Smooth muscle cell (in vitro differentiated cells): ENCODE measurements around the gene CHRNE. TPM values are rescaled to one million over a fixed set of nuclear protein-coding genes. Genes with fewer than 3 reads are reported as not detected.

ENCODE experiments used
- DNase-seq: peaks from one replicate; lab custom pipeline; 2025; ENCODE audit not compliant: unreplicated experiment; lab: John Stamatoyannopoulos, UW
- H2AFZ ChIP-seq: fragments of 200-600 bp; sonication (generic); 2 replicates; pipeline ENCODE4 v1.6.0; 2016; ENCODE audit warnings: antibody characterized with exemption, low read depth, mild to moderate bottlenecking
- H3F3A ChIP-seq: fragments of 200-600 bp; sonication (generic); 2 replicates; pipeline ENCODE4 v1.6.0; 2017; ENCODE audit warnings: antibody characterized with exemption, low read depth
- H3K27ac ChIP-seq: fragments of 200-600 bp; sonication (generic); 2 replicates; pipeline ENCODE4 v1.5.1; 2016; ENCODE audit warnings: low read depth, mild to moderate bottlenecking
- H3K27me3 ChIP-seq: fragments of 200-600 bp; sonication (generic); 2 replicates; pipeline ENCODE4 v1.6.1; 2016; ENCODE audit warnings: low read depth, mild to moderate bottlenecking
- H3K36me3 ChIP-seq: fragments of 200-600 bp; sonication (generic); 2 replicates; pipeline ENCODE4 v1.5.1; 2016; ENCODE audit warnings: low read depth
- H3K4me1 ChIP-seq: fragments of 200-600 bp; sonication (generic); 2 replicates; pipeline ENCODE4 v1.5.1; 2016; ENCODE audit warnings: low read depth
- H3K4me2 ChIP-seq: fragments of 200-600 bp; sonication (generic); 2 replicates; pipeline ENCODE4 v1.6.0; 2016; ENCODE audit warnings: mild to moderate bottlenecking
- H3K4me3 ChIP-seq: fragments of 200-600 bp; sonication (generic); 2 replicates; pipeline ENCODE4 v1.5.1; 2016; ENCODE audit warnings: mild to moderate bottlenecking
- H3K79me2 ChIP-seq: fragments of 200-600 bp; sonication (generic); 2 replicates; pipeline ENCODE4 v1.6.0; 2016; ENCODE audit warnings: low read depth, mild to moderate bottlenecking
- H3K9ac ChIP-seq: fragments of 200-600 bp; sonication (generic); 2 replicates; pipeline ENCODE4 v1.6.0; 2016; ENCODE audit warnings: low read depth
- H3K9me3 ChIP-seq: fragments of 200-600 bp; sonication (generic); replicated peaks from 2 replicates; pipeline ENCODE4 v1.5.1; 2016; ENCODE audit warnings: low read depth
- H4K20me1 ChIP-seq: fragments of 200-600 bp; sonication (generic); 2 replicates; pipeline ENCODE4 v1.6.0; 2016; ENCODE audit warnings: low read depth
- WGBS: methylation state at CpG from one replicate; pipeline ENCODE4 v1.1.7; 2016; ENCODE audit warnings: low lambda C conversion rate; 5-methylcytosine and 5-hydroxymethylcytosine counted together
- polyA plus RNA-seq: library from polyadenylated mRNA; unstranded; fragments of >200 nt; fragmentation: Nextera tagmentation; extraction: Ambion mirVana; gene quantifications from 2 replicates; pipeline ENCODE4 v1.2.1, GENCODE V29; 2016
- total RNA-seq: library from RNA; depleted of rRNA; stranded (reverse); fragments of >200 nt; gene quantifications from 2 replicates; pipeline ENCODE4 v1.2.3, GENCODE V29; 2014
- TF ChIP-seq, protein P1 (sequence below): fragments of 200-600 bp; sonication (generic); IDR thresholded peaks from 2 replicates; pipeline ENCODE4 v1.5.1; 2017; ENCODE audit warnings: borderline replicate concordance, mild to moderate bottlenecking, antibody characterized with exemption; ENCODE audit not compliant: insufficient read depth, poor library complexity, severe bottlenecking

Gene CHRNE
- total and polyA plus RNA-seq, 2 experiments from 2014 or later, result 1.7 to 2.7 TPM

DNA sequence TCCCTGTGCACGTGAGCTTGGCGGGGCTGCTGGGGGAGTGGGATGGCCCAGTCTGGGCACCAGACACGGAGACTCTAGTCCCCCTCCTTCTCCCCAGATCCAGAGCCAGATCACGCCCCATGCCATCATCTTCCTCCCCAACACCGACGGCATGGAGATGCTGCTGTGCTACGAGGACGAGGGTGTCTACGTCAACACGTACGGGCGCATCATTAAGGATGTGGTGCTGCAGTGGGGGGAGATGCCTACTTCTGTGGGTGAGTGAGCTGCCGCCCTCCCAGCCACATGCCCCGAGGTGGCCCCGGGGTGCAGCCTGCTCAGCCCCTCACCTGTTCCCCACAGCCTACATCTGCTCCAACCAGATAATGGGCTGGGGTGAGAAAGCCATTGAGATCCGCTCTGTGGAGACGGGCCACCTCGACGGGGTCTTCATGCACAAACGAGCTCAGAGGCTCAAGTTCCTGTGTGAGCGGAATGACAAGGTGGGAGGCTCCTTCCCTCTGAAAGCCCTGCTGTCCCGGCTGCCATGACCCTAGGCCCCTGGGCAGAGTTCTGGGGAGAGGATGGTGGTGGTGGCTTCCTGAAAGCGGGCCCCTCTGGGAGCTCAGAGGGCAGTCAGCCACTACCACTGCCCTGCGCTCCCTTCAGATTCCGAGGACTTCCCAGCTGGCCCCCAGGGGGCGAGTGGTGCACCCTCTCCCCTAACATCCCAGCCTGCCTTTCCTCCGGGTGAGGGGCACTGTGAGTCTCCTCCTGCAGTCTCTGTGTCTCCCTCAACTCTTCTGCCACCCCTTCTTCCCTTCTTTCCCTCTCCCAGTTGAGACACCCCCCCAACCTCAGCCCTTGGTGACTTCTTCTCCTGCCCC is 6.3 kb downstream of the CHRNE start:
- H3K4me2 ChIP-seq, result no peak overlapping the region
- no peak overlapping the region for H2AFZ ChIP-seq
- no peaks in the 10 kb centered on the region for H3K79me2 ChIP-seq
- TF ChIP-seq, protein P1, sequence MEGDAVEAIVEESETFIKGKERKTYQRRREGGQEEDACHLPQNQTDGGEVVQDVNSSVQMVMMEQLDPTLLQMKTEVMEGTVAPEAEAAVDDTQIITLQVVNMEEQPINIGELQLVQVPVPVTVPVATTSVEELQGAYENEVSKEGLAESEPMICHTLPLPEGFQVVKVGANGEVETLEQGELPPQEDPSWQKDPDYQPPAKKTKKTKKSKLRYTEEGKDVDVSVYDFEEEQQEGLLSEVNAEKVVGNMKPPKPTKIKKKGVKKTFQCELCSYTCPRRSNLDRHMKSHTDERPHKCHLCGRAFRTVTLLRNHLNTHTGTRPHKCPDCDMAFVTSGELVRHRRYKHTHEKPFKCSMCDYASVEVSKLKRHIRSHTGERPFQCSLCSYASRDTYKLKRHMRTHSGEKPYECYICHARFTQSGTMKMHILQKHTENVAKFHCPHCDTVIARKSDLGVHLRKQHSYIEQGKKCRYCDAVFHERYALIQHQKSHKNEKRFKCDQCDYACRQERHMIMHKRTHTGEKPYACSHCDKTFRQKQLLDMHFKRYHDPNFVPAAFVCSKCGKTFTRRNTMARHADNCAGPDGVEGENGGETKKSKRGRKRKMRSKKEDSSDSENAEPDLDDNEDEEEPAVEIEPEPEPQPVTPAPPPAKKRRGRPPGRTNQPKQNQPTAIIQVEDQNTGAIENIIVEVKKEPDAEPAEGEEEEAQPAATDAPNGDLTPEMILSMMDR, result no peak
- DNase-seq, result no peak
- H3K9me3 ChIP-seq, result no peaks in the 10 kb centered on the region
- H4K20me1 ChIP-seq, result no peaks in the 10 kb centered on the region
- H3K4me1 ChIP-seq, result no peaks in the 10 kb centered on the region
- no peak overlapping the region for H3K4me3 ChIP-seq
- no peaks in the 10 kb centered on the region for H3K36me3 ChIP-seq
- no peak overlapping the region for H3K9ac ChIP-seq
- WGBS, result 96% methylated on average over 27 of the region's 27 CpGs
- H3F3A ChIP-seq, result no peaks in the 10 kb centered on the region
- no peak overlapping the region for H3K27ac ChIP-seq
- H3K27me3 ChIP-seq, result no peaks in the 10 kb centered on the region

DNA sequence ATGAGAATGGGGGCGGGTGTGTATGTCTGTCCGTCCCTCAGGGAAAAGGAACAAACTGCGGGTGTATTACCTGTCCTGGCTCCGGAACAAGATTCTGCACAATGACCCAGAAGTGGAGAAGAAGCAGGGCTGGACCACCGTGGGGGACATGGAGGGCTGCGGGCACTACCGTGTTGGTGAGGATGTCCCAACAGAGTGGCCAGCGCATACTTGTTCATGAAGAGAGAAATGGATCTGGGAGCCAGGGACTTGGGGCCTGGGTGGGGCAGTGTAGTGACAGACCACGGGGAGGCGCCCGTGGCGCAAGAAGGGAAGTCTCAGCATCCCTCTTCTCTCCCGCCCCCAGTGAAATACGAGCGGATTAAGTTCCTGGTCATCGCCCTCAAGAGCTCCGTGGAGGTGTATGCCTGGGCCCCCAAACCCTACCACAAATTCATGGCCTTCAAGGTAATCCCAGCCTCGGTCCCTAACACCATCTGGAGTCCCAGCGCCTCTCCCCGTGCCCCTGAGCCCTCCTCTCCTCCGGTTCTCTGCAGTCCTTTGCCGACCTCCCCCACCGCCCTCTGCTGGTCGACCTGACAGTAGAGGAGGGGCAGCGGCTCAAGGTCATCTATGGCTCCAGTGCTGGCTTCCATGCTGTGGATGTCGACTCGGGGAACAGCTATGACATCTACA is 7.1 kb downstream of the CHRNE start:
- H3F3A ChIP-seq, result no peaks in the 10 kb centered on the region
- no peak overlapping the region for H3K4me3 ChIP-seq
- H3K36me3 ChIP-seq, result no peaks in the 10 kb centered on the region
- H2AFZ ChIP-seq, result no peak overlapping the region
- no peaks in the 10 kb centered on the region for H3K9me3 ChIP-seq
- 80% methylated on average over 20 of the region's 27 CpGs for WGBS
- H3K9ac ChIP-seq, result no peak overlapping the region
- H3K79me2 ChIP-seq, result no peaks in the 10 kb centered on the region
- H3K4me1 ChIP-seq, result no peaks in the 10 kb centered on the region
- H3K27me3 ChIP-seq, result no peaks in the 10 kb centered on the region
- H4K20me1 ChIP-seq, result no peaks in the 10 kb centered on the region
- DNase-seq, result no peak
- H3K4me2 ChIP-seq, result no peak overlapping the region
- no peak overlapping the region for H3K27ac ChIP-seq
- TF ChIP-seq, protein P1, result no peak

DNA sequence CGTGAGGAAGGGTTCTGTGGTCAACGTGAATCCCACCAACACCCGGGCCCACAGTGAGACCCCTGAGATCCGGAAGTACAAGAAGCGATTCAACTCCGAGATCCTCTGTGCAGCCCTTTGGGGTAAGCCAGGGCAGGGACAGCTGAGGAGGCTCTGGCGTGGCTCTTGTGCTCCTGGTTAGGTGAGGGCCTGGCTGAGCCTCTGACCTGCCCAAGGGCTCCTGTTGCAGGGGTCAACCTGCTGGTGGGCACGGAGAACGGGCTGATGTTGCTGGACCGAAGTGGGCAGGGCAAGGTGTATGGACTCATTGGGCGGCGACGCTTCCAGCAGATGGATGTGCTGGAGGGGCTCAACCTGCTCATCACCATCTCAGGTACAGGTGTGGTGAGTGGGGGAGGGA is 7.8 kb downstream of the CHRNE start:
- no peaks in the 10 kb centered on the region for H3K4me1 ChIP-seq
- 94% methylated on average over 13 of the region's 13 CpGs for WGBS
- TF ChIP-seq, protein P1, result no peak
- no peak for DNase-seq
- H3K9ac ChIP-seq, result no peak overlapping the region
- H4K20me1 ChIP-seq, result no peaks in the 10 kb centered on the region
- no peak overlapping the region for H3K4me2 ChIP-seq
- H2AFZ ChIP-seq, result no peak overlapping the region
- H3K4me3 ChIP-seq, result no peak overlapping the region
- H3K79me2 ChIP-seq, result no peaks in the 10 kb centered on the region
- no peaks in the 10 kb centered on the region for H3K27me3 ChIP-seq
- H3K36me3 ChIP-seq, result no peaks in the 10 kb centered on the region
- H3F3A ChIP-seq, result no peaks in the 10 kb centered on the region
- no peak overlapping the region for H3K27ac ChIP-seq
- no peaks in the 10 kb centered on the region for H3K9me3 ChIP-seq
